HG03095 (cell line): ENCODE data around the gene IL1RL2.

ENCODE experiments used
- ATAC-seq: cut with Tn5 transposase; IDR thresholded peaks from one replicate; pipeline ENCODE4 v1.9.1; 2021; ENCODE audit warnings: moderate library complexity; ENCODE audit not compliant: unreplicated experiment

Gene IL1RL2

GRCh38 chr2:102238039-102238756 is 51.4 kb downstream of the IL1RL2 start:
- no peak for ATAC-seq

GRCh38 chr2:102238778-102239177 is 52.0 kb downstream of the IL1RL2 start:
- ATAC-seq: no peak

GRCh38 chr2:102239344-102239743 is 52.5 kb downstream of the IL1RL2 start:
- ATAC-seq: no peak

GRCh38 chr2:102240640-102241370 is 54.0 kb downstream of the IL1RL2 start:
- peak; percentile 89 for ATAC-seq

GRCh38 chr2:102241616-102242305 is 54.9 kb downstream of the IL1RL2 start:
- ATAC-seq: no peak

GRCh38 chr2:102245266-102246151 is 58.7 kb downstream of the IL1RL2 start:
- no peak for ATAC-seq

GRCh38 chr2:102250278-102250821 is 63.5 kb downstream of the IL1RL2 start:
- ATAC-seq: no peak

GRCh38 chr2:102251042-102251848 is 64.4 kb downstream of the IL1RL2 start:
- ATAC-seq: no peak

GRCh38 chr2:102251849-102252203 is 65.0 kb downstream of the IL1RL2 start:
- no peak for ATAC-seq

- ATAC-seq: no peak
These were observed 65.4 kb downstream of the IL1RL2 start for GRCh38 chr2:102252236-102252635.

- no peak for ATAC-seq
These were observed 66.4 kb downstream of the IL1RL2 start for GRCh38 chr2:102253140-102253752.

GRCh38 chr2:102253753-102254150 is 66.9 kb downstream of the IL1RL2 start:
- no peak for ATAC-seq

GRCh38 chr2:102256276-102256675 is 69.5 kb downstream of the IL1RL2 start:
- ATAC-seq: no peak

GRCh38 chr2:102256874-102257462 is 70.1 kb downstream of the IL1RL2 start:
- no peak for ATAC-seq

GRCh38 chr2:102258025-102258385 is 71.2 kb downstream of the IL1RL2 start:
- ATAC-seq: no peak

GRCh38 chr2:102258386-102259074 is 71.7 kb downstream of the IL1RL2 start:
- ATAC-seq: no peak

GRCh38 chr2:102261467-102262135 is 74.8 kb downstream of the IL1RL2 start:
- no peak for ATAC-seq
